GM21528 (cell line): Measurements from ENCODE around the gene ADAMTS15.

Experiments used
- ATAC-seq: cut with Tn5 transposase; IDR thresholded peaks from one replicate; pipeline ENCODE4 v1.9.1; 2021; ENCODE audit warnings: mild to moderate bottlenecking, moderate library complexity; ENCODE audit not compliant: unreplicated experiment, low FRiP score

Gene ADAMTS15

DNA sequence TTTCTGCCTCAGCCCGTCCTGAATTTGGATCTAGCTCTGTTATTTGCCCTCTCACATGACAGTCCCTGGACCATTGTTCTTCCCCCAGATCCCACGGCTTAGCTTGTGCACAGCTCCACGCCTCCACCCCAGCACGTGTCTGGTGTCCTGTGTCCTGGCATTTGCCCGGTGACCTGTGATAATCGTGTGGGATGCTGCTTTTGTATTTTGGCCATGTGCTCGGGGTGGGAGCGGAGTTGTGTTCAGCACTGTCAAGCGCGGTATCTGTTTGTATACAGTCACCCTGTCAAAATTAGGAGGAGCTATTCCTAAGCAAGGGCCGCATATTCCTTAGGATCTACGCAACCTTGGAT lies 31.9 kb upstream of the ADAMTS15 start:
- no peak for ATAC-seq

DNA sequence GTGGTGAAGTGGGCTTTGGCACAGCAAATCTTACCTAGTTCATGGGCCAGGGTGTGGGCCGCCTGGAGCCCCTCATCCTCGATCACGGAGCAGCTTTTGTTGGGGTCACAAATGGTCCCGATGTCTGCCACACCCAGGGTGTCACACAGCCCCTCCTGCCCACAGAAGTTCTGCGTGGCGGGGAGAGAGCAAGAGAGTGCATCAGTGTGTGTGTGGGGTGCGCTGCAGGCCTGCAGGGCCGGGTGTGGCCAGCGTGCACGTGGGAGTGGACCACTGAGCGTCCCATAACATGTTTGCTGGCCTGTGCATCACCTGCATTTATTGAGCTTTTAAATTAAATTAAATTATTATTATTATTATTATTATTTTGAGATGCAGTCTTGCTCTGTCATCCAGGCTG lies 31.5 kb upstream of the ADAMTS15 start:
- ATAC-seq = no peak

DNA sequence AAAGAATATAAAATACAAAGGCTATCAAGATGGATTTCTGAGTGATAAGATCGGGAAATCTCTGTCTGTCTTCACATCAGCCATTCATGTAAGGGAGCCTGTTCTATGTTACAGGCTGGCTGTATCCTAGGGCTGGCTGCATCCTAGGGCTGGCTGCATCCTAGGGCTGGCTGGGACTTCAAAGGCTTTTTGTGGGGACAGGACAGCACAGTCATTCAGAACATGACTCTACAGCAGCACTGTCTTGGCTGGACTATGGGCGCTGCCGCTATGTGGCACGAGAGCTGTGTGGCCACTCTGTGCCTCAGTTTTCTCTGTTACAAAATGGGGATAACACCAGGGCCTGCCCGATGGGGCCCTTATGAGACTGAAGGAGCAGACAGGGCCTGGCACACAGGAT lies 30.2 kb upstream of the ADAMTS15 start:
- ATAC-seq = no peak

DNA sequence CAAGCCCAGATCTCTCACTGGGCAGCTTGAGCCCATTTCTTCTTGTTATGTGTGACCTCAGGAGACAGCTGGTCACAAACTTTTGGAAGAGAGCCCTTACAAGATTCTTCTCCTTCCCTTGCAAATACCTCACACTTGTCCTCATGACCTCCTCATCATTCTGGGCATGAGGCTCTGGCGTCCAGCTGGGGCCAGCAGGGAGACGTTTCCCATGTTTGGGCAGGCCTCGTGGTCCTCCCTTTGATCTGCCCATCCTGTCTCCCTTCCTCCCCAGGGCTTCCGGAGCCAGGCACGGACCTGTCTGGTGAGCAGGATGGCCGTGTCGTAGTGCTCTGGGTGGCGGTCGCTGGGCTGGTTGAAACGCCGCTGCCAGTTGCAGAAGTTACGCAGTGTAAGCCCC lies 29.7 kb upstream of the ADAMTS15 start:
- ATAC-seq = no peak

DNA sequence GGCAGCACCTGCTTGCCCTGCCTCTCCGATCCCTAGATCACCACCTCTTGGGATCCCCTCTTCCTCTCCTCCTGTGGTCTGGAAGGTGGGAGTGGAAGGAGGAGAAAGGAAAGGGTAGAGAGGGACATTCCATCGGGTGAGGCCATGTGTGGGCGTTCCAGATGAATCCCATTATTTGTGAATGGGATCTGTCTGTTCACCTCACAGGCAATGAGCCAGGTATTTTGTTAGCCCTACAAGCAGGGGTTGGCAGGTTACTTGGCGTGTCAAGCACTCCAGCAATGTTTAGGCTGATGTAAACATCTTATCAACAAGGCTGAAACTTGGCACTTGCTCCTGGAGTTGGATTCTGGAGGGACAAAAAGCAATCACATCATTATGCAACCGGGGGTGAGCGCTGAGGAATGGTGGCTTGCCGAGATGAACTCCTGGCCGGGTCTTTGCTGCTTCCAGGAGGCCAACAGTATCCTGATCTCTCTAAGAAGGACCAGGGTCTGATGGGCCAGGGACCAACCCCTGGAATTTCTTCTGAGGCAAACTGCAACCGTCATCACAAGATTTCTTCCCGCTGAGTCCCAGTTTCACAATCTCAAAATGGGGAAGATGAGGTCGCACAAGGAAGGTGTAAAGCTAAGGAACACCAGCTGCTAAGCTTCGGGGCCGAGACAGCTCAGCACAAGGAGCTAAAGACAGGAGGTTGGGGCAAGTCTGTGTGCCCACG lies 27.8 kb upstream of the ADAMTS15 start:
- ATAC-seq = no peak

DNA sequence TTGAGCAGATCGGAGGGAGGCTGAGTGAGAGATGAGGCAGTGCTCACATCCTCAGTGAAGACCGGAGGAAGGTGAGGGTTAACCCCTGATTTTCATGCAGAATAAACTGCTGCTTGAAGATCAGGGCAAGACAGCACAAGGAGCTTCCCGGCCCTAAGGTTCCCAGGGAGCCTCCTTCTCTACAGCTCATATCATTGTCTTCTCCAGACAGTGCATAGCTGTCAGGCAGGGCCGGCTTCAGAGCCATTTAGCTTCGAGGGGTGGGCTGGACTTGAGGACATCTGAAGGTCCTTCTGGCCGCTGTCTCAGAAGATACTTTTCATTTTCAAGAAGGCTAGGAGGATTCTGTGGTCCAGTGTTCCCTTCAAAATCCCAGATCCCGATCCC lies 27.3 kb upstream of the ADAMTS15 start:
- ATAC-seq = no peak

DNA sequence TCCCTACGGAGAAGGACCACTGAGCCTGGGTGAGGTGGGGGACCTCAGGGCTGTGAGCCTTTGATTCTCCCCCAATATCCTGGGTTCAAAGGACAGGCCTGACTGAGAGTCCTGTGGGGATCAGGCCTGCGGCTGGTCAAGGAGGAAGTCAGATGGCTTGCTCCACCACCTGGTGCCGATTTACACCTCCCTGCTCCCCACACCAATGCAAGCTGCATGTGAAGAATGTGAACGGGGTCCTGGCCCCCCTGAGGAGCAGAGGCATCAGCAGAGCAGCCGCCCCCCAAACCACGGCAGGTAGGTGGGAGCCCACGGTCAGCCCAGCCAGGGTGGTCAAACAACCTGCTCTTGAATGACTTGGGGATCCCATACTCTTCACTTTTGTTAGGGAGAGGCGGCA lies 26.7 kb upstream of the ADAMTS15 start:
- no peak for ATAC-seq

DNA sequence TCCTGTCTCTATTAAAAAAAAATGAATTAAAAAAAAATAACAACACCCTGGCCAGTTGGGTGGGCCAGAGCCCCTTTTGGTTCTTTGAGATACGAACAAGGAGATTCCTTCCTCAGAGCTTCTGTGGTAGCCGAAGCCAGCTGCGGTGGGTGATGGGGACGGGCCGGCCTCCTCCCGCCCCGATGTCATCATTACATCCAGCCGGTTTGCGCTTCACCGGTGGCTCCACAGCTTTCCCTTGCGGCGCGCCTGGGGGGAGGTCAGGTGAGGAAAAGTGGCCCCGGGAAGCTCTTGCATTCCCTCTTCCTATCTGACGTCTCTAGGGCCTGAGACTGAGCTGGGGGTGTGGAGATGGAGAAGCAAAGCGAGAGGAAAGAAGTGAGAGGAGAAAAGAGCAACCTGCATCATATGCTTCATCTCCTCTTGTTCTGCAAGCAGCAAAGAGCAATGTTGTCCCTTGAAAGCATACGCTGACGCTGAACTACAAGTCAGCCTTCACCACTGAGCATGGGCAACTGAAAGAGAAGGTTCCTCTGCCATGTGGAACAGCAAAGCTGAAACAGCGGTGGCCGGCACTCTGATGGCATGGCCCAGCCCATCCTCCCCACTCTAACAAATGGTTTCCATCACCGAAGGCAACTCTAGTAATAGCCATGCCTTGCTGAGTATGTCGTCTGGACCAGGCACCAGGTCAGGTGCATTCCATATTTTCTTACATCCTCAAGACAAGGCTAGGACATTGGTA lies 26.0 kb upstream of the ADAMTS15 start:
- ATAC-seq = no peak

DNA sequence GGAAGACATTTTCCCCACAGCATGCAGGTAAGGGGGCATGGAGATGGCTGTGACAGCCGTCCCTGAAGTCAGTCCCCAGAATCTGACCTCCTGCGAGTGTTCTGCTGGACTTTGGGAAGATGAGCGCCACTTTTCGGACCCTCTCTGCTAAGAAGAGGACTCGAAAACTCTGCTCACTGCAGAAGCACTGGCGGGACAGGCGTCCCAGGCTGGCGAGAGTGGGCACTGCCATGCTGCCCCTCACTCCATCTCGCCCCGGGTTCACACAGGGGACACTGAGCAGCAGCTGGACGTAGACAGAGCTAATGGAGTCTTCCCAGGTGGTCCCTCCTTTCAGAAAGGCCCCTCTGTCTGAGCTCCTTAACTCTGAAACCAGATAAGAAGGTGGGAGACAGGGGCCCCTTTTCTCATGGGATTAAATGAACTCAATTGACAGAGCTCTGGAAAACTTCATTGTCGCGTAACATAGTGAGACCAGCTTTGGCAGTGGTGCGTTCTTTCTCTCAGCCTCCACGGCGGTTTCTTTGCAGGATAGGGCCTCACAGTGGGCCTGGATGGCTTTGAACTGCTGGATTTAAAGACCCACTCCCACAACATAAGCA lies 24.8 kb upstream of the ADAMTS15 start:
- ATAC-seq = no peak

DNA sequence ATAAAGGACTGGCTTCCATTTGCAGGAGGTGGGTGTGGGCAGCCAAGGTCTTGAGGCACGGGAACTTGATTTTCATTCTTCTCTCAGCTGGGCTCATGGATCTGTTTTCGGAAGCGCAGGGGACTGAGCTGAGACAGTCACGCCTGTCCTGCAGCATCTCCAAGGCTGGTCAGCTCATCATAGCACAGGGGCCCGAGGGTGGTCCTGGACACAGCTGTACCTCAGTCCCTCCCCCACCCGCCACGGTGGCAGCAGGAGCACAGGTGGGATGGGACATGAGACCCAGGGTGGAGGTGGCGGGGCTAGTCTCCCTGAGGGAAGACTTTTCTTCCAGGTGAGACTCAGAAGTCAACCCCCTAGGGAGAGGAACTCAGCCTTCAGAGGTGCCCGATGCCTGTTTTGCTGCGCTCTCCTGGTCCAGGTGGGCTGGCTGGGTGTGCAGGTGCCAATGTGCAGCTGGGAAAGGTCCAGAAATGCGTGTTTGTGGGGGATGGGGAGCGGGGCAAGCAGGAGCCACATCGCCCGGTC lies 23.8 kb upstream of the ADAMTS15 start:
- no peak for ATAC-seq

DNA sequence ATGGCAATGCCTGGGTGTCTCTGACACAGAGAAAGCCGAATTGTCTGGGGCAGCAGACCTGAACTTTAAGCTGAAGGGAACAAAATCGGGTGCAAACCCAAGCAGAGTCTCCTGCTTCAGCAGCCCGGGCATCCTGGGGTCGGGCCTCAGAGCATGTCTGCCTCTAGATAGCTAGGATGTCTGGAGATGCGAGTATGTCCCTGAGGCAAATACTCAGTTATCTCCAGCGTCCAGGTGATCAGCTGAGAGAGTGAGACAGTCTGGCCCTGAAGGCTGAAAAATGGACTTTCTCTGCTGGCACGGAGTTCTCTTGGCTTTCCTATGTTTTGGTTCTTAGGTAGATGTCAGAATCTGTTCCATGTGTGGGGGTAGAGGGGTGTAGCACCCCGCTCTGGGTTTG lies 23.3 kb upstream of the ADAMTS15 start:
- no peak for ATAC-seq

DNA sequence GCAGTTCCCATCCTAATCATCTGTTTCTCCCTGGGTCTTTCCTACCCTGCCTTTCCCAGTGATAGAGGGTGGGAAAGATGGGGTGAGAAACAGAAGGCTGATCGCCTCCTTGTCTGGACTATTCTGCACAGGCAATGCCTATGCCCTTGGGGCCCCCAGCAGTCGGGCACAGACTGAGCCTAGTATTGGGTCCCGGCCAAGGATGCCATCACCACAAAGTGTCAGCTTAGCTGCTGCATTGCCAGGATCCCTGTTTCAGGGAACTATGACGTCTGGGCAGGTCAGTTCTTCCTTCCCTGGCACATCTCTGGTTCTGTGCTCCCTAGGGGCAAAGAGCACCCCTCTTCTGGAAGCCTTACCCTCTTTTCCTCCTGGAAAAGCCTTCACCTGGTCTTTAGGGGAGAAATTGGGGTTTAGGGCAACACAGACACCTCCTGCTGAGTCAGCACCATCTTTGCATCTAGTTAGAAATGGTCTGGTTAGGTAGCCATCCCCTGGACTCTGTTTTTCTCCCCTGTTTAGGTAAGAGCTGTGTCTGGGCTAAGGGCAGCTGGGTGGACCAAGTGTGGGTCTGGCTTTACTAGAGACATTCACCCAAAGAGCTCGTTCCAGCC lies 22.1 kb upstream of the ADAMTS15 start:
- no peak for ATAC-seq

DNA sequence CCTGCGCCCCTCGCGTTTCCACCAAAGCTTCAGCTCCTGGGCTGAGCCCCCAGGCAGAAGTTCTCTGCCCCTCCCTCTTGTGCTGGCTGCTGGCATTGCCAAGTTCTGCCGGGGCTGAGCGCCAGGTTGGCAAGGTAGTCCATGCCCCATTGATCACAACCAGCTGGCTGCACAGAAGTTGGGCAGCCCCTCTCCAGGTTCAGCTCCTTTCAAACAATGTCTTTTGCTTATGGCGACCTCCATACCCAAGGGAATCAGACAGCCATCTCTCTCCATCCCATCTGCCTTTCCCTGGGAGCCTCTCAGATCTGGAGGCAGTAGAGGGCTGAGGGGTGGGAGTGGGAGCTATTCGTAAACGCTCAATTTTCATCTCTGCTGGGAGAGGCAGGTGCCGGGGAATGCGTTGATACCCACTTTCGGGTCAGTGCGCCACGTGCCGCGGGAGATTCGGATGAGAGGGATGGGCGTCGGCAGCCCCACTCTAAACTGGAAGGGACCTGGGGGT lies 21.6 kb upstream of the ADAMTS15 start:
- no peak for ATAC-seq

DNA sequence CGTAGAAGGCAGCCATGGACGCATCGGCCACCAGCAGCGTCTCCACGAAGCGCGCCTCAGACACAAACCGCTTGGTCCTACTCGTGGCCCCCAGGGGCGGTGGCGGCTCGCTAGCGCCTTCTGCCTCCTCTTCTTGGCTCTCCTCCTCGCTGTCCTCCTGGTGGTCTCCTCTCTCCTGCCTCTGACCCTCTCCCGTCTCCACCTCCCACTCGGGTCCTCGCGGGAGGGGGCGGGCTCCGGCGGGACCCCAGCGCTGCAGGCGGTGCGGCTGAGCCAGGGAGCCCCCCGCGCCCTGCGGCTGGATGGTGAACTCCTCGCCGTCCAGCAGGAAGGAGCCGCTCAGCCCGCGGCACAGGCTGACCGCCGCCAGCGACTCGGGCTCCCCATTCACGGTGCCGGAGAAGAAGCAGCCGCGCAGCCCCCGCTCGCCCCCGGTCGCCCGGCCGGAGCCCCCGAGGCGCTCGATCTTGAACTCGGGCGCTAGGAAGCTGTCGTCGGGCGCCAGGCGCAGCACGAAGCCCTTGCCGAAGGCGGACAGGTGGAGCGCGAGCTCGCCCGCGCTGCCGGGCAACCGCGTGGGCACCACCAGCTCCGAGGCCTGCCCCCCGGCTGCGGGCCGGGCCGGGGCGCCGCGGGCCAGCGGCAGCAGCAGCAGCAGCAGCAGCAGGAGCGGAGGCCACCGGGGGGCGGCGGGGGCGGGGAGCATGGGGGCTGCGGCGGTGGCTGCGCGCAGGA lies 20.7 kb upstream of the ADAMTS15 start:
- ATAC-seq = no peak

DNA sequence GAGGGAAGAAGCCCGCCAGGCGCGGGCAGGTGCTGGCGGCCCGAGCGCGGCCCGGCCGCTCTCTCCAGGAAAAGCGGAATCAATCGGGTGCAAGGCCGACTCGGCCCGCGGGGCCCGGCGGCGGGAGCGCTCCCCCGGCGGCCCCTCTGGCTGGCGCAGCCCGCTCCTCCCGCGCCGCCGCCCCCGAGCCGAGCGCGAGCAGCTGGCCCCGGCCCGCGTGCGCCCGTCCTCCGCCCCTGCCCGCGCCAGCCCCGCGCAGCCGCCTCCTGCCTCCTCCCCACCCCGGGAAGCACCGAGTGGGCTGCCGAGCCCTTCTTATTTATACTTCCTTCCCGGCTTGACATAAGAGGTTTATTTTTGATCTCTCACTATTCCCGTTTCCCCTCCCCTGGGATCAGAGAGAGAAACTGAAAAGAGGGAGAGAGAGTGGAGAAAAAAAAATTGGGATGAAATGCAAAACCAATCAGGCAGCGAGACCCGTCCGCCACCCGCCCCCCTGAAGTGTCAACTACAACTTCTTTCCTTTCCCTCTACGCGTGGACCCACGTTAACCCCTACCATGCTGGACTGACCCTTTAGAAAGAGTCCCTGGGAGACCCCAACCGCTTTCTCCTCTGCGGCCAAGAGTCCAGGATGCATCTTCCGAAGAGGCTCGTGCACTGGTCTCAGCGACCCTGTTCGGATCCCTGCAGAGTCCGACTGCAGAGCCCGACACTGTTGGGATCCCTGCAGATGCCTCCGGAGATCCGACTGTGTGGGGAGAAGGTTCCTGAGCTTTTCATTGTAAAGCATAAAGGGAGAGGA lies 19.9 kb upstream of the ADAMTS15 start, which contains the start of gene ADAMTS8:
TSS of gene ADAMTS8 (minus strand) at position 294 of the 804 bp plus-strand sequence. CDS start 323 bp downstream, outside the sequence.
- no peak for ATAC-seq

DNA sequence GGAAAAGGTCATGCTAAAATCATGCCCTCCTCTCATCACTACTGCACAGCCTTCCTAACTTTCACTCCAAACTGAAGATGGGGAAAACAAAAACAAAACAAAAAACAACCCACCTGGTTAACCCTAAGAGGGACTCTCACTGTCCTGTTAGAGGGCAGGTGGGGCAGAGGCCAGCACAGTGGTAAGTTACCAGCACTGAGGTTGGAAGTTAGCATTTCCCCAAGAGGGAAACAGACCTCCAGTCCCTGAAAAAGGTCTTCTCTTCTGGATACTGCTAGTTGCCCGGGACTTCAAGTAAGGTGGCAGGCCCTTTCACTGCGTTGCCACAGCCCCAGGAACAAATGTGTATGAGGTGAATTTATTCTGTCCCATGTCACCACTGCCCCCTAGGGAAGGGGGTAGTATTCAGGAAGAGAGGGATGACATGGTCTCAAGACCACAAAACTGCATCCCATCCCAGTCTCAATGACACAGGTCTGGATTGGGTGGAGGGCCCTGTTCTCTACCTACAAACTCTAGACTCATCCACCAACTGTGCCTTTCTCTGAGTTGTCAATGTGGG lies 19.2 kb upstream of the ADAMTS15 start:
- ATAC-seq = no peak

DNA sequence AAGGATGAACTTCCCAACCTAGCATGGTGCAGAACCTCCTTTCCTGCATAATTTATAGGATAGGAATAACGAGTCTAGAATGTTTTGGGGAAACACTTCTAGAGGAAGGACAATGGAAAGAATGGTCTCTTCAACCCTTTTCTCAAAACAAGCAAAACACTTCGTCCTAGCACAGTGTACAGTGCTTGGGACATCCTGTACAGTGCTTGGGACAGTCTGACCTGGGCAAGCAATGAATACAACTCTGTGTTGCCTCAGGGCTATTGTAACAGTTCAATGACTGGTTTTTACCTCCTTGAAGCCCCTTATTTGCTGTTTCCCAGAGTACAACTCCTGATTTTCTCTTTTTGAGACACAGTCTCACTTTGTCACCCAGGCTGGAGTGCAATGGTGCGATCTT lies 18.5 kb upstream of the ADAMTS15 start:
- no peak for ATAC-seq

DNA sequence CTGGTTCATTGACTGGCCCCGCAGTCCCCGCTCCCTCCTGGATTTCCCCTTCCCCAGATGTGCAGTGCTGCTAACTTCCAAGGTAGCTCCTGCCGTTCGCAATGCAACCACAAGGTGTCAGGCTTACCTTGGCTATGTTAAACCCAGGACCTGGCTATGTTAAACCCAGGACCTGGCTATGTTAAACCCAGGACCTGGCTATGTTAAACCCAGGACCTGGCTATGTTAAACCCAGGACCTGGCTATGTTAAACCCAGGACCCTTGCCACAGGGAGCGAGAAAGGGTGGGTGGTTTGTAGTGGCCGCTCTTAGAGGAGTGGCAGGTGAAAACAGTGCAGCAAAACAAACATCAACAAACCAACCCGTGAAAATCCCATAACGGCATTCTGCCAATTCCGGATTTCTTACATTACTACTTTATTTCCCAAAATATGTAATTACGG lies 17.1 kb upstream of the ADAMTS15 start:
- no peak for ATAC-seq

DNA sequence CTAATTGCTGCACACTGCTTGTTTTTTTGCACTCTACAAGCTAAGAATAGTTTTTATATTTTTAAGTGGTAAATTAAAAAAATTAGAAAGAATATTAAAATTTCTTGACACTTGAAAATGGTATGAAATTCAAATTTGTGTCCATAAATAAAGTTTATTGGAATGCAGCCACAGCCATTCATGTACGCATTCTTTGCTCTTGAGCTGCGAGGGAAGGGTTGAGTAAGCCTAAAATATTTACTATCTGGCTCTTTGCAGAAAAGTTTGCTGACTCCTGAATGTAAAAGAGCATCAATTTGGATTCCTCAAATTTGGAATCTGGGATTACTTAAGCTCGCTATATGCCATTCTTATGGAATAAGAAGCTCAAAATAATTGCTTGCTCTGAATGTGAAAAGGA lies 16.6 kb upstream of the ADAMTS15 start:
- ATAC-seq = no peak
